Measurements from ENCODE around the gene ZAP70.
"Not testable (repeated sequence)": the region's sequence is repeated elsewhere in the genome, so short reads cannot be mapped to it uniquely, and the experiment has no call there.

ZAP70 gene

DNA sequence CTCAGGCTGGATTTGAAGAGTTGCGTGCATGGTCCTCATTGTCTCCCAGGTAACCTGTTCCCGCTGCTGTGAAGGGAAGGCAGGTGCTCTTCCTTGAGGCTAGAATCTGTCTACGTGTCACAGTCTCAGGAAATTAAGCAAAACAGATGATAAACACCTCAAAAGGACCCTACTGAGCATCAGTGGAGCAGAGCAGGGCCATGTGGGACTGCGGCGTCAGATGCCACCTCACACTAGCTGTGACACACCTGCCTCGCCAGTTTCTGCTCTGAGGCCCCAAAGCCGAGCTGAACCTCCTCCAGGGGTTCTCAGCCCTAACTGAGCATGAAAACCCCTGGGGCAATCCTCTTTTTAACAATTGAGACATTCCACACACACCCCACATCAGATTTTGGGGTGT lies 41.9 kb upstream of the ZAP70 start:
- TF ChIP-seq, protein P1, sequence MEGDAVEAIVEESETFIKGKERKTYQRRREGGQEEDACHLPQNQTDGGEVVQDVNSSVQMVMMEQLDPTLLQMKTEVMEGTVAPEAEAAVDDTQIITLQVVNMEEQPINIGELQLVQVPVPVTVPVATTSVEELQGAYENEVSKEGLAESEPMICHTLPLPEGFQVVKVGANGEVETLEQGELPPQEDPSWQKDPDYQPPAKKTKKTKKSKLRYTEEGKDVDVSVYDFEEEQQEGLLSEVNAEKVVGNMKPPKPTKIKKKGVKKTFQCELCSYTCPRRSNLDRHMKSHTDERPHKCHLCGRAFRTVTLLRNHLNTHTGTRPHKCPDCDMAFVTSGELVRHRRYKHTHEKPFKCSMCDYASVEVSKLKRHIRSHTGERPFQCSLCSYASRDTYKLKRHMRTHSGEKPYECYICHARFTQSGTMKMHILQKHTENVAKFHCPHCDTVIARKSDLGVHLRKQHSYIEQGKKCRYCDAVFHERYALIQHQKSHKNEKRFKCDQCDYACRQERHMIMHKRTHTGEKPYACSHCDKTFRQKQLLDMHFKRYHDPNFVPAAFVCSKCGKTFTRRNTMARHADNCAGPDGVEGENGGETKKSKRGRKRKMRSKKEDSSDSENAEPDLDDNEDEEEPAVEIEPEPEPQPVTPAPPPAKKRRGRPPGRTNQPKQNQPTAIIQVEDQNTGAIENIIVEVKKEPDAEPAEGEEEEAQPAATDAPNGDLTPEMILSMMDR (IDR thresholded peaks at IDR 0.05; ENCODE audit: borderline replicate concordance, insufficient read depth, low read depth, low read length): no peak
- H3K4me3 ChIP-seq (ENCODE audit: low read depth, low read length): no peak overlapping the region

DNA sequence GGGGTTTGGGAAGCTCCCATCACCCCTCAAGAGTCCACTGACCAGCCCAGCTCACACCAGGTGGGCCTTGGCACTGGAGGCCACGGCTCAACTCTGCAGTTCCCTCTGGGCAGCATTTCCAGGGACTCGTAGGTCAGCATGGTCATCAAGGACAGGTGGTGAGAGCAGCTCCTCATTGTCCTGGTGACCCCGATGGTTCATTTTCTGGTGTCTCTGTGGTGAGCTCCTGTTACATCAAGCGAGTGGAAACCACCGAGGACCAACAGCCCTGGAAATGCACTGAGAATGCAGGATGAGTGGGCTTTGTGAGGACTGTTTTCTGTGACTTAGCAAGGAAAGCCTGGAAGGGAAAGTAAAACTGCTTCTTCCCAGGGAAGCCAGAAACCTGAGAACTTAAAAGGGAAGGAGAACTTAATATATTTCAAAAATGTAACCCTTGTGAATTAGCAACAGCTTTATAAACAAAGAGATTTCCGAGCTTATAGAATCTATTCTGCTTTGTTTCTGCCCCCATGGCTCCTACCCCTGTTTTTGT lies 40.7 kb upstream of the ZAP70 start:
- not testable (repeated sequence) for H3K4me3 ChIP-seq (ENCODE audit: low read depth, low read length)

DNA sequence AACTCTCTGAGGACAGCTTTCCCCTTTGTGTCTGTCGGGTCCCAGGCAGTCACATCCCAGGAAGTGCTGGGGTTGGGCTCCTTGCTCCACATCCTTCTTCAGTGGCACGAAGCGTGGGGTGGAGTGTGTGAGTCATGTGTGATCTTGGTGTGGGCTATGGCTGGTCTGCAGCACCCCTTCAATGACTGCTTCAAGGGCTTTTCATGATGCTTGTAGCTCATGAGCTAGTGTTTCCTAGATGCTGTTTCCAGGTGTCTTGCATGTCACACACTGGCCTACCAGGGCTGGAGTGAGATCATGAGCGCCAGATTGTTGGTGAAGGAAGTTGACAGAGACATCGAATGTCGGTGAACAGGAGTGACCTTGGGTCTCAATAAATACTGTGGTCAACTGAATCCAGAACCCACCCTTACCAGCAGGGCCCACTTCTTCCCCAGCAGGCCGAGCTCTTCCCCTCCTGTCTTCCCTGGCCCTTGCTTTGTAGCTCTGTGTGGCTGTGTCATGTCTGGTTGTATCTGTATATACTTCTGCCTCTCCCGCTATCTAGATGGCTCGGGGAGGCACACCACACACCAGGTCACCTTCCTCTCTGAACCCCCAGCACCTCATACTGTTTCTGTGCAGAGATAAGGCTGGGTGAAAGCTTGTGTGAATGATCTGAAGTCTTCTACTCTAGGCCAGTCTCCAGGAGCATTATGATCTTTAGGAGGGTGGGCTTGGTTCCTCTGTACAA lies 40.0 kb upstream of the ZAP70 start:
- TF ChIP-seq, protein P1 (IDR thresholded peaks at IDR 0.05; ENCODE audit: borderline replicate concordance, insufficient read depth, low read depth, low read length): no peak
- H3K4me3 ChIP-seq (ENCODE audit: low read depth, low read length): no peak overlapping the region

DNA sequence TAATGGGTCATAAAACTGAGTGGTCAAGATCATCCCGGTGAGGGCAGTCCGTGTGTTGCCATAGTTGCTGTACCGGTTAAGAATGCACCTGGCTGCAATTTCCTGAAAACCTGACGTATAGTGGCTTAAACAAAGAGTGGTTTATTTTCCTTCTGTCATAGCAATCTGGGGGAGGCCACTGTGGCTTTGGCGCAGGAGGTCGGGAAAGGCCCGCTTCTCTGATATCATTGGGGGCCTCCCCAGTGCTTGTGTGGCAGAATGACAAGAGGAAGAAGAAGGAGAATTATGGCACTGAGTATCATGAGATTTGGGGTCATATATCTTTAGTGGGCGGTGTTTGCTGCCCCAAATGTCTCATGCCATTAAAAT lies 39.5 kb upstream of the ZAP70 start:
- TF ChIP-seq, protein P1 (IDR thresholded peaks at IDR 0.05; ENCODE audit: borderline replicate concordance, insufficient read depth, low read depth, low read length): no peak
- H3K4me3 ChIP-seq (ENCODE audit: low read depth, low read length): no peak overlapping the region

DNA sequence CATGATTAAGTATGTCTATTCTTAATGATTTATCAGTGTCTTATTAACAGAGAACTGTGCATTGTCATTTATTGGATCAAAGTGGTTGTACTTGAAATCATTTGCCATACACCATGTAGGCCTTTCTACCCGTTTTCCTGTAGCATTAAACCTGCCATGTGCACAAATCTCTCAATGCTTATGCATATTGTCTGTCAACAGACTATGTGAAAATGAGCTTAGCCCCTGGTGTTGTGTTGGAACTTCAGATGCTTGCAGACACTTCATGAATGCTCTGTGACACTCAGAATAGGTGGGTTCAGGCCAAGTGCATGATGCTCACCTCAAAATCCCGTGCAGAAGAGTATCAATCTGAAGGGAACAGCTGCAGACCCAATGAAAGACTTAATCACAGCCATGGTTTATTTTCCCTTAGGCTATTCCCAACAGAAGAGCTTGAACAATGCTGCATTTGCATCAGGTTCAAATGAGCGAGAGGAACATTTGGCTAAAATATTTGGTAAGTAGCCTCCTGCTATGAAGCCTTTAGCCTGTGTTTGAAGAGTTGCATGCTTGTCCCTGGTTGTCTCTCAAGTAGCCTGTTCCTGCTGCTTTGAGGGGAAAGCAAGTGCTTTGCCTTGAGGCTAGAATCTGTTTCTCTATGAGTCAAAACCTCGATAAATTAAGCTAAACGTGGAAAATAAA lies 37.8 kb upstream of the ZAP70 start:
- TF ChIP-seq, protein P1 (IDR thresholded peaks at IDR 0.05; ENCODE audit: borderline replicate concordance, insufficient read depth, low read depth, low read length): no peak
- no peak overlapping the region for H3K4me3 ChIP-seq (ENCODE audit: low read depth, low read length)

DNA sequence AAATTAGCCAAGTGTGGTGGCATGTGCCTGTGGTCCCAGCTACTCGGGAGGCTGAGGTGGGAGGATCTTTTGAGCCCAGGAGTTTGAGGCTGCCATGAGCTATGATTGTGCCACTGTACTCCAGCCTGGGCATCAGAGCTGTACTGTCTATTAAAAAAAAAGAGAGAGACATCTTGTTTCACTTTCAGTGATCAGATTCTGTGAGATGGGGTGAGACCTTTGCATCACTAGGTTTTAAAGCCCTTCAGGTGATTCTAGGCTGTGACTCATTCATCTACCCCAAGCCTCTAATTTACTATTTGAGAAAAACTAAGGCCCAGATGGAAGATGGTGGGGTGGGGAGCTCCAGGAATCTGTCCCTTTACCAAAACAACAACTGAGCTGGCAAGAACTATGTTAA lies 36.8 kb upstream of the ZAP70 start:
- TF ChIP-seq, protein P1 (IDR thresholded peaks at IDR 0.05; ENCODE audit: borderline replicate concordance, insufficient read depth, low read depth, low read length): no peak

DNA sequence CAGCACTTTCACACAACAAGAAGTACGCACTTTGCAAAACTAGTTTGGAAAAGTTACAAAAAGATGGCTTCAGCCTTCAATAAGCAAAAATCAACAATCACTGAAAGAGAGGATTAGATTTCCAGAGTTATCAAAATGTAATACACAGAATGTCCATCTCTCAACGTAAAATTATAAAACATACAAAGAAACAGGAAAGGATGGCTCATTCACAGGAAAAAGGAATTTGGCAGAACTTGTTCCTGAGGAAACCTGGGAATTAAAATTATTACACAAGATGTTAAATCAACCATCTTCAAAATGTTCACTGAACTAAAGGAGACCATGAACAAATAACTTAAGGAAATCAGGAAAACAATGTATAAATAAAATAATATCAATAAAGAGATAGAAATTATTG lies 35.9 kb upstream of the ZAP70 start:
- TF ChIP-seq, protein P1 (IDR thresholded peaks at IDR 0.05; ENCODE audit: borderline replicate concordance, insufficient read depth, low read depth, low read length): no peak
- H3K4me3 ChIP-seq (ENCODE audit: low read depth, low read length): no peak overlapping the region

More for the DNA sequence above, 36.8 kb upstream of the ZAP70 start:
- H3K4me3 ChIP-seq (ENCODE audit: low read depth, low read length): no peak overlapping the region
